ENCODE results near the gene CRYBA4.

Gene CRYBA4

DNA sequence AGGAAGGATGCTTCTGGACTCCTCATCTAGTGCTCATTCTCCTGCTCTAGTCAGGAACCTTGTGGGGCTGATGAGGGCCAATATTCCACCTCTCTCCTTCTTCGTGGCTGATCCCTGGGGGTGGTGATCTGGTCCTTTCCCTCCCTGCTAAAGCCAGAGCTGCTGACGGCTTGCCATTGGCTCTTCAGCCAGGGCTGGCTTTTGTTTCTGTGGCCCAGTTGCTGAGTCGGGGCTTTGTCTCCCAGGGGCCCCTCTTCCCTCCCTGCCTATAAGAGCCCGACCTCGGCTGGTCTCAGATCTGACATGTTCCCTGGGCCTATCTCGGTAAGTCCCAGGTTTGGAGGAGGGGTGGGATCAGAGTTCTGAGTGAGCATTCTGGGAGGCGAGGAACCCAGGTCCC, at the start of gene CRYBA4:
Gene CRYBA4 (plus strand): TSS at position 301 of the 400 bp plus-strand sequence. CDS start 634 bp downstream, outside the sequence.
- no peak for DNase-seq (ENCODE audit: low spot score)

DNA sequence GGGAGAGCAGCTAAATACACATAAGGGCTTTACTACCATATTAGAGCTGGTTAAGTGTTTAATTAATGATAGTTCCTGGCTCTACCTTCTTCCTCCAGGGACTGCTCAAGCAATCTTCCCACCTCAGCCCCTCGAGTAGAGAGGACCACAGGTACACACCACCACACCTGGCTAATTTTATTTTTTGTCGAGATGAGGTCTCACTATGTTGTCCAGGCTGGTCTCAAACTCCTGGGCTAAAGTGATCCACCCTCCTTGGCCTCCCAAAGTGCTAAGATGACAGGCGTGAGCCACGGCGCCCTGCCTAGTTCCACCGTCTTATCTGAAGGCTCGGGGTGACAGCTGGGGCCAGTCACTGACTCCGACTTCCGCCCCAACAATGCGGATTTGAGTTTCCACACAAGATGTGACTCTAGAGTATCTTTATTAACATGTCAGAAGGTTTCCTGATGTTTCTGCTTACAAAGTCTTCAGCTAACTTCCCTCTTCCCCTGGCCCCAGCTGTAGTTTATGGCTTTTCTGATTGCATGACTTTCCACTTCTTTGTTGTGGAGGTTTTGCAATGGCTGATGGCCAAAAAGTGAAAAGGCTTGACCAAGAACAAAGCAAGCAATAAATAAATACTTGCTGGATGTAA, 48.6 kb upstream of the CRYBA4 start:
- DNase-seq (ENCODE audit: low spot score), result peak; percentile 64

DNA sequence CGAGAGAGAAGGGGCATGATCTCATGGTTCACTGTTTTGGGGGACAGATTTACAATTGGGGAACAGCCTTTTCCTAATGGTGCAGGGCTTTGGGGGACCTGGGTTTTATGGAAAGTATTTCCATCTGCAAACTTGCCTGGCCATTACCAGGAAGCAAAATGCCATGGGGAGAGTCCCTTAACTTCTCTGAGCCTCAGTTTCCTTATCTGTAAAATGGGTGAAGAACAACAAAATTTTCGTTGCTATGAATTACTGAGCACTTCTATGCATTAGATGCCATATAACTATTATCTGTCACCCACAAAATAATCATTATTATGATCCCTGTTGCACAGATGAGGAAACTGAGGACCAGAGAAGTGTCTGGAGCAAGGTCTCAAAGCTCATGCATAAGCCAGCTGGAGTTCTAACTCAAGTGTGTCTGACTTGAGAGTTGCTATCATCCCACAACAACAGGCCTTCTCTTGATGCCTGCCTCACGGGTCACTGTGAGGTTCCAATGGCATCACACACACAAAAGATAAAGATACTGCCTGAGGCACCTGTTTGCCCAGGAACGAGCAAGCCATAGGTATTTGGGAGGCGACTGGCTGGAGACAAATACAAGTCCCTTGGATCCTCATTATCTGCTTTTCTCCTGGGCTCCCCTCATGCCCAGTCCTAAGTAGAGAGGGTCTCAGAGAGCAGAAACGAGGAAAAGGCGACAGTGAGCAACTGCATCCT, 47.6 kb upstream of the CRYBA4 start:
- DNase-seq (ENCODE audit: low spot score), result no peak

DNA sequence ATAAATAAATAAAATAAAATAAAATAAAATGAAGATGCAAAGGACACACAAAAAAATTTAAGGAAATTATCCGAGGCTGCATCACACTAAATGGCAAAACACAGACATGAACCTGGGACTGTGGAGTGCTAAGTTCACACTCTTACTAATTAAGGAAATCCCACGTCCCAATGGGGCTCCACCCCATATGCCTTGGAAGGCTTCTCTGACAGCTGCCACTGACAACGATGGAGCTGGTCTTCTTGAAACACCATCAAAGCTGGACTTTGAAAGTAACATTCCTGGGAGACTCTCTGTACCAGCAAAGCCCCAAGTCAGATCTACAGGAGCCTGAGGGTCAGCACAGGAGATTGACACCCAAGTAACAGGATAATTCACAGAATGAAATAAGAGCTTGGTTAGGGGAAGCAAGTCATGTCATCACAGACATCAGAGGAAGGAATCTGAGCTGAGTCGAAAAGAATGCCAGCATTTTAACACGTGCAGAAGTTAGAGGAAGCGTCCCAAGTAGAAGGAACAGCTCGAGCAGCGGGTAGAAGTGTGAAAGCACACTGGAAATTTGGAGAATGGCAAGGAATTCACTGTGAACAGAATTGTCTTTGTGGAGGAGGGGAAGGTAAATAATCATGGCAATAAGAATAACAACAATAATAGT, 45.6 kb upstream of the CRYBA4 start:
- DNase-seq (ENCODE audit: low spot score), result peak; percentile 47

- no peak for DNase-seq (ENCODE audit: low spot score)
Observed at GRCh38 chr22:26577081-26577480, 44.7 kb upstream of the CRYBA4 start.

GRCh38 chr22:26579331-26579886, 42.4 kb upstream of the CRYBA4 start:
- peak; percentile 34 for DNase-seq (ENCODE audit: low spot score)

GRCh38 chr22:26580240-26580962, 41.4 kb upstream of the CRYBA4 start:
- no peak for DNase-seq (ENCODE audit: low spot score)

DNA sequence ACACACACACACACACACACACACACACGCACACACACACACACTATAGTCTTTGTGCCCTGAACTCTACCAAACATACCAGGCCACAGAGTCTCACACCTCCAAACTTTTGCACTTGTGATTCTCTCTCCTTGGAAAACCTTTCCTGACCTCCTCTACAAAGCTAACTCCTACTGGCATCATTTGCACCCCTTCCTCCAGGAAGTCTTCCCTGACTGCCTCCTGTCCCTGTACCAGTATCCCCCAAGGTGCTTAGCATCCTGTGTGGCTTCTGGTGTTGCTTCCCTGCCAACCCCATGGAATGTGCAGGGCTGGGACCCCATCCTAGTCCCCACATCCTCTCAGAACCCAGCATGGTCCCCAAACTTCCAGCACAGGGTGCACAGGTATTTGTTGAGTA, 40.7 kb upstream of the CRYBA4 start:
- DNase-seq (ENCODE audit: low spot score), result no peak

DNA sequence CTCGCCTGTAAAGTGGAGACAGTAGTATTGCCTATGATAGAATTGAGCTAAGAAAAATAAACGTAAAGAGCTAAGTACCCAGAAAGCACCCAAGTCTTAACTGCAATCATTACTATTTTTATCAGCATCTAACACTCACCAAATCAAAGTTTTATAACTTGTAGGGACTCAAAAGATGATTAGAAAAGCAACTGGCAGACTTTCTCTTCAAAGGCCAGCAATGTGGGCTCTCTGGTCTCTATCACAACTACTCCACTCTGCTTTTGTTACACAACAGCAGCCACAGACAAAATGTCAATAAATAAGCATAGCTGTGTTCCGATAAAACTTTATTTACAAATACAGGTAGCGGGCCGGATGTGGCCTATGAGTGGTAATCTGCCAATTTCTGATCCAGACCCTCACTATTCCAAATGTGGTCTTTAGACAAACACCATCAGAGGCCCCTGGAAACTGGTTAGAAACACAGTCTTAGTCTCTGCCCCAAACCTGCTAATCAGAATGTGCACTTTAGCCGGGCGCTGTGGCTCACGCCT, 40.1 kb upstream of the CRYBA4 start:
- no peak for DNase-seq (ENCODE audit: low spot score)

DNA sequence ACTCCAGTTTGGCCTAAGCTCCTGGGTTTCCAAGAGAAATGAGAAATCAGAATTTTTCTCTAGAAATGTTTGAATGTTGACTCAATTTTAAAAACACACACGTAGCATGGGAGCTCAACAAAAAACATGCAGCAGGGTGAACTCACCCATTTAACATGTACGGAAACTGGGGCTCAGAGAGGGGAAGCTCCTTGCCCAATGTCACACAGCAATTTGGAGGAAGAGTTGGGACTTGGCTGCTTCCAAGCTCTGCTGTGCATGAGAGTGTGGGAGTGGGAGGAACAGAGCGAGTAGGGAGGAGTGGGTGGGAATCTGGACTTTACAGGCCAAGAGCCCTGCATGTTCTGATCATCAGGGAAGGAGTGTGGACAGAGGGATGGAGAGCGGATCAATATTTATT, 37.8 kb upstream of the CRYBA4 start:
- DNase-seq (ENCODE audit: low spot score), result no peak

- no peak for DNase-seq (ENCODE audit: low spot score)
Observed at GRCh38 chr22:26585104-26585790, 36.5 kb upstream of the CRYBA4 start.

GRCh38 chr22:26586556-26587325, 35.0 kb upstream of the CRYBA4 start:
- no peak for DNase-seq (ENCODE audit: low spot score)

DNA sequence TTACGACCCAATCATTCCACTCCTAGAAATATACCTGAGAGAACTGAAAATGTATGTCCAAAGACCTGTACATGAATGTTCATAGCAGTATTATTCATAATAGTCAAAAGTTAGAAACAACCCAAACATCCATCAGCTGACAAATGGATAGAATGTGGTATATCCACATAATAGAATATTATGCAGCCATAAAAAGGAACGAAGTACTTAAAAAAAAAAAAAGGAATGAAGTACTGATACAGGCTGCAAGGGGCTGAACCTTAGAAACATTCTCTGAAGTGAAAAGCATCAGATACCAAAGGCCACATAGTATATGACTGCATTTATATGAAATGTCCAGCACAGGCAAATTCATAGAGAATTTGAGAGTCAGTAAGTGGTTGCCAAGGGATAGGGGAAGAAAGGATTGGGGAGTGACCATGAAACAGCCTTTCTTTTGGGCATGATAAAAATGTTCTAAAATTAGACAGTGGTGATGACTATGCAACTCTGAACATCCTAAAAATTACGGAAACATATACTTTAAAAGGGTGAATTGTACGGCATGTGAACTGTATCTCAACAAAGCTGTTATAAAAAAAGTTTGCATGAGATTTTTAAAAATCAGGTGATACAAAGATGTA, 33.7 kb upstream of the CRYBA4 start:
- DNase-seq (ENCODE audit: low spot score), result no peak

- no peak for DNase-seq (ENCODE audit: low spot score)
Observed at GRCh38 chr22:26588729-26589366, 32.9 kb upstream of the CRYBA4 start.

DNA sequence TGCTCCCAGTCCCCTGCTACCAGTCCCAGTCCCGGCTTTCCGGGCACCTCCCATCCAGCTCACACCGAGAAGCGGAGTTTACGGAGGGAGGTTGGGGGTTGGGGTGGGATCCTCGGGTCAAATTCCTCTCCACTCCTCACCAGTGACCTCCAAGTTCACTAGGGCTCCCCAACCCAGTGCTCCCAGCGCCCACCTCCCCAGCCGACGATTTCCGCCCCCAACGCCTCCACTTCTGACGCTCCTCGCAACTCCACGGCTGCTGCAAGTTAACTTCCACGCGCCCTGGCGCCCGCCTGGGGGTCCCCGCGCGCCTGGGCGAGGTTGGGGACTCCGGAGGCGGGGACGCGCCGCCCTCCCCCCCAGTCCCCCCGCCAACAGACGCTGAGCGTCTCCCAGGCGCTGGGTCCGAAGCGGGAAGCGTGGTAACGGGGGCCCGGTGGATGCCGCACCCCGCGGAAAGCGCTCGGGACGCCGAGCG, 32.4 kb upstream of the CRYBA4 start:
- no peak for DNase-seq (ENCODE audit: low spot score)

DNA sequence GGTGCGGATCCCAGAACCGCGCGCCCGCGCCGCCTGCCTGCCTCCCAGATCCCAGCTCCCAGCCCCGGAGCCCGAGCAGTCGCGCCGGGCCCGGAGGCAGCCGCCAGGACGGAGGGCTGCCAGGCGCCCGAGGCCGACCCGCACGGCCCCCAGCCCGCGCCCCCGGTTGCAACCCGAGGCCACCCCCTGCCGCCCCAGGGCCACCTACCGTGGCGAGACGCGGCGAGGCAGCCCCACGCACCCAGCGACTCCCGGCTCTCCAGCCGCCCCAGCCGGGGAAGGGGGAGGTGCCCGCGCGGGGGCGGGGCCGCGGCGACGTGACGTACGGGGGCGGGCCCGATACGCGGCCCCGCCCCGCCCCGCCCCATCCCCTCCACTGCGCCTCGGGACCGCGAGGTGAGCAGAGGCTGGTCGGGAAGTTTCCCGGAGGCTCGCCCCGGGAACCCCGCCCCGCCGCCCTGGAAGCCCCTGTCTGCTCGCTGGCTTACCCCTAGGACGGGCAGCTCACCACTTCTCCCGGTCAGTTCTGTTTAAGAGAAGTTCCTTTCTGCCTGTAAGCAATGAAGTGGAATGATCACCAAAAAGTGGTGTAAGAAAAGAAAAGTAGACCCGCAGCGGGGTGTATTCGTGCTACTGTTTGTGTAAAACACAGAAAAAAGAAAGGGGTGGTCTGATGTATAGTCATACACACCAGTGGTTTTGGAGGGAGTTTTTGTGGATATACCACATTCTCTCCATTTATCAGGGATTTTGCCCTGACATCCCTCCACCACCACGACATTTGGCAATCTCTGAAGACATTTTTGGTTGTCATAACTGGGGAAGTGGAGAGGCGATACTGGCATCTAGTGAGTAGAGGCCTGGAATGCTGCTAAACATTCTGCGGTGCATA, 31.7 kb upstream of the CRYBA4 start, which contains the start of gene TPST2:
Gene TPST2 (minus strand): TSS at position 288 of the 892 bp plus-strand sequence. CDS start 48,502 bp downstream, outside the sequence.
- DNase-seq (ENCODE audit: low spot score), result peak; percentile 83

DNA sequence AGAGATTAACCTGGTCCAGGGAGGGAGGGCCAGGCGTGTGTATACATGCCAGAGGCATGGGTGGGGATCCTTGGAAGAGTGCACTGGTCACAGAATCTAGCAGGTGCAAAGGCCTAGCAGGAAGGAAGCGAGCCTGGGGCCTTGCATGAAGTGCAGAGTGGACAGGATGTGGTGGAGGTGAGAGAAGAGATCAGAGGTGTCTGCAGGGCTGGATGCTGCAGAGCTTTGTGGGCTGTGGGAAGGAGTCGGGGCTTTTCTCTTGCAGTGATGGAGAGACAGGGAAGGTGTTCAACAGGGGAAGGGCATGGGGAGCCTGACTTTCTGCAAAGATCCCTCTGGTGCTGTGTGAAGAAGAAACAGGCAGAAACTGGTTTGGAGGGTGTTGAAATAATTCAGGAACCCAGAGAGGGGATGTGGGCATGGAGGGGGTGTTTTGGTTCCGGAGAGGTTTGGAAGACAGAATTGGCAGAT, 29.3 kb upstream of the CRYBA4 start:
- DNase-seq (ENCODE audit: low spot score), result no peak

DNA sequence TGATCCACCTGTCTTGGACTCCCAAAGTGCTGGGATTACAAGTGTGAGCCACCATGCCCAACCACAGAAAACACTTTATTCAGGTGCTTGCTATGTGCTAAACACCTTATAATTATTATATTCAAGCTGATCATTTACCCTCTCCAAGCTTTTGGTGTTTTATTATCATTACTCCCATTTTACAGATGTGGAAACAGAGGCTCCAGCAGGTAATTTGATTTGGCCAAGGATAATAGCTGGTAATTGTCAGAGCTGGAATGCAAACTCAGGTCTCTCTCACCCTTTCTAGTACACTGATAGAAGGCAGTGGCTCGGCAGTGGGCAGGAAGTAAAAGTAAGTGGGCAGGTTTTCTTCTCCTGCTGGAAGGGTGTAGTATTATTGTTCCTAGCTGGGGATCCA, 28.0 kb upstream of the CRYBA4 start:
- no peak for DNase-seq (ENCODE audit: low spot score)
